Mesendoderm (in vitro differentiated cells): ENCODE measurements around the gene CASP8.
"Not testable (repeated sequence)": the region's sequence is repeated elsewhere in the genome, so short reads cannot be mapped to it uniquely, and the experiment has no call there.

Experiments used
- DNase-seq: peaks from one replicate; pipeline ENCODE4 v3.0.0; 2013
- H2AK5ac ChIP-seq: 2 replicates; pipeline ENCODE4 v1.6.1; 2013; ENCODE audit warnings: low read length, inconsistent platforms
- H2BK120ac ChIP-seq: 2 replicates; pipeline ENCODE4 v1.6.1; 2013; ENCODE audit warnings: low read depth, mild to moderate bottlenecking, low read length, moderate library complexity, mixed read lengths
- H2BK15ac ChIP-seq: replicated peaks from 2 replicates; pipeline ENCODE4 v1.6.1; 2013; ENCODE audit warnings: low read depth, mild to moderate bottlenecking, moderate library complexity
- H2BK5ac ChIP-seq: 2 replicates; pipeline ENCODE4 v1.6.1; 2013; ENCODE audit warnings: low read length, inconsistent platforms
- H3K18ac ChIP-seq: 2 replicates; pipeline ENCODE4 v1.6.1; 2013; ENCODE audit warnings: mild to moderate bottlenecking, low read length, mixed read lengths
- H3K23ac ChIP-seq: one replicate; pipeline ENCODE4 v1.6.1; 2013; ENCODE audit warnings: low read length
- H3K27ac ChIP-seq: 2 replicates; pipeline ENCODE4 v1.5.1; 2013; ENCODE audit warnings: low read depth, mild to moderate bottlenecking, inconsistent platforms, low read length, moderate library complexity
- H3K27me3 ChIP-seq: 2 replicates; pipeline ENCODE4 v1.6.1; 2013; ENCODE audit warnings: low read length, control low read depth, mild to moderate bottlenecking, inconsistent platforms; ENCODE audit not compliant: insufficient read depth, poor library complexity
- H3K36me3 ChIP-seq: 2 replicates; pipeline ENCODE4 v1.6.1; 2013; ENCODE audit warnings: low read length, inconsistent platforms; ENCODE audit not compliant: control insufficient read depth, insufficient read depth
- H3K4ac ChIP-seq: one replicate; pipeline ENCODE4 v1.6.1; 2013; ENCODE audit warnings: low read depth, mild to moderate bottlenecking, low read length, moderate library complexity
- H3K4me1 ChIP-seq: 2 replicates; pipeline ENCODE4 v1.6.1; 2013; ENCODE audit warnings: low read depth, low read length, inconsistent platforms; ENCODE audit not compliant: control insufficient read depth
- H3K4me2 ChIP-seq: 2 replicates; pipeline ENCODE4 v1.6.1; 2013; ENCODE audit warnings: low read length
- H3K4me3 ChIP-seq: 2 replicates; pipeline ENCODE4 v1.5.1; 2013; ENCODE audit warnings: mild to moderate bottlenecking, low read length
- H3K56ac ChIP-seq: one replicate; pipeline ENCODE4 v1.6.1; 2013; ENCODE audit warnings: low read length
- H3K79me1 ChIP-seq: 2 replicates; pipeline ENCODE4 v1.6.1; 2013; ENCODE audit warnings: low read length, inconsistent platforms
- H3K79me2 ChIP-seq: 2 replicates; pipeline ENCODE4 v1.6.1; 2013; ENCODE audit warnings: mild to moderate bottlenecking, low read length; ENCODE audit not compliant: control insufficient read depth, insufficient read depth
- H3K9ac ChIP-seq: 2 replicates; pipeline ENCODE4 v1.6.1; 2013; ENCODE audit warnings: low read length, inconsistent platforms
- H4K5ac ChIP-seq: one replicate; pipeline ENCODE4 v1.6.1; 2013; ENCODE audit warnings: low read length
- H4K8ac ChIP-seq: one replicate; pipeline ENCODE4 v1.6.1; 2013; ENCODE audit warnings: low read depth, mild to moderate bottlenecking, control low read depth, low read length, moderate library complexity
- WGBS: extraction: QIAGEN DNeasy Blood & Tissue Kit; methylation state at CpG from one replicate; pipeline ENCODE4 v1.1.7; 2013; ENCODE audit warnings: low lambda C conversion rate, missing lambda C conversion rate; ENCODE audit not compliant: insufficient coverage; ENCODE audit errors: extremely low coverage; 5-methylcytosine and 5-hydroxymethylcytosine counted together

The CASP8 gene

GRCh38 chr2:201237486-201238123 lies 22.7 kb upstream of the CASP8 start:
- no peak overlapping the region for H3K4ac ChIP-seq
- no peak overlapping the region for H2AK5ac ChIP-seq
- no peak overlapping the region for H3K18ac ChIP-seq
- H3K27me3 ChIP-seq, result no peaks in the 10 kb centered on the region
- H4K8ac ChIP-seq, result no peak overlapping the region
- H3K56ac ChIP-seq, result no peak overlapping the region
- no peak overlapping the region for H2BK5ac ChIP-seq
- no peak overlapping the region for H3K27ac ChIP-seq
- H3K79me1 ChIP-seq, result no peaks in the 10 kb centered on the region
- H3K4me2 ChIP-seq, result no peak overlapping the region
- no peaks in the 10 kb centered on the region for H3K79me2 ChIP-seq
- H3K36me3 ChIP-seq, result no peaks in the 10 kb centered on the region
- no peaks in the 10 kb centered on the region for H3K4me1 ChIP-seq
- H4K5ac ChIP-seq, result no peak overlapping the region
- WGBS, result no CpG with 5 or more reads among the region's 7 CpGs
- no peak for DNase-seq
- H2BK120ac ChIP-seq, result no peak overlapping the region
- no peak overlapping the region for H3K4me3 ChIP-seq
- H3K9ac ChIP-seq, result no peak overlapping the region
- H2BK15ac ChIP-seq, result no peak overlapping the region
- no peak overlapping the region for H3K23ac ChIP-seq

- H3K27me3 ChIP-seq, H2BK120ac ChIP-seq, H3K4ac ChIP-seq, H3K36me3 ChIP-seq, H2AK5ac ChIP-seq, H4K5ac ChIP-seq, H3K27ac ChIP-seq, H4K8ac ChIP-seq, H2BK5ac ChIP-seq, H3K9ac ChIP-seq, H3K4me2 ChIP-seq, H3K23ac ChIP-seq, H3K4me3 ChIP-seq, H2BK15ac ChIP-seq, H3K4me1 ChIP-seq, H3K56ac ChIP-seq, H3K18ac ChIP-seq, H3K79me1 ChIP-seq, H3K79me2 ChIP-seq, DNase-seq: not testable (repeated sequence)
- no CpG with 5 or more reads among the region's 21 CpGs for WGBS
Observed at GRCh38 chr2:201239167-201239935, 21.0 kb upstream of the CASP8 start.

- no peak overlapping the region for H4K8ac ChIP-seq
- no peaks in the 10 kb centered on the region for H3K36me3 ChIP-seq
- no peak overlapping the region for H3K4me3 ChIP-seq
- H3K27ac ChIP-seq, result no peak overlapping the region
- H3K79me1 ChIP-seq, result no peaks in the 10 kb centered on the region
- H2BK5ac ChIP-seq, result no peak overlapping the region
- no peak overlapping the region for H3K4me2 ChIP-seq
- no peaks in the 10 kb centered on the region for H3K27me3 ChIP-seq
- H3K56ac ChIP-seq, result no peak overlapping the region
- no peak overlapping the region for H3K23ac ChIP-seq
- no peak overlapping the region for H3K4ac ChIP-seq
- H3K79me2 ChIP-seq, result no peaks in the 10 kb centered on the region
- no peak overlapping the region for H3K9ac ChIP-seq
- no peak for DNase-seq
- H3K4me1 ChIP-seq, result no peaks in the 10 kb centered on the region
- H2AK5ac ChIP-seq, result no peak overlapping the region
- H2BK120ac ChIP-seq, result no peak overlapping the region
- H2BK15ac ChIP-seq, result no peak overlapping the region
- H3K18ac ChIP-seq, result no peak overlapping the region
- H4K5ac ChIP-seq, result no peak overlapping the region
Observed at GRCh38 chr2:201242571-201243277, 17.6 kb upstream of the CASP8 start.

GRCh38 chr2:201244829-201245228 lies 15.5 kb upstream of the CASP8 start:
- no peak overlapping the region for H2AK5ac ChIP-seq
- H3K18ac ChIP-seq, result no peak overlapping the region
- no peak overlapping the region for H2BK5ac ChIP-seq
- H3K79me2 ChIP-seq, result no peaks in the 10 kb centered on the region
- H2BK120ac ChIP-seq, result no peak overlapping the region
- no peaks in the 10 kb centered on the region for H3K79me1 ChIP-seq
- no peak for DNase-seq
- no peak overlapping the region for H2BK15ac ChIP-seq
- H3K4me3 ChIP-seq, result no peak overlapping the region
- no peak overlapping the region for H3K23ac ChIP-seq
- no peak overlapping the region for H3K4ac ChIP-seq
- no peaks in the 10 kb centered on the region for H3K4me1 ChIP-seq
- H3K4me2 ChIP-seq, result no peak overlapping the region
- H3K9ac ChIP-seq, result no peak overlapping the region
- H4K8ac ChIP-seq, result no peak overlapping the region
- no peaks in the 10 kb centered on the region for H3K36me3 ChIP-seq
- H3K56ac ChIP-seq, result no peak overlapping the region
- no CpG with 5 or more reads among the region's 5 CpGs for WGBS
- no peaks in the 10 kb centered on the region for H3K27me3 ChIP-seq
- no peak overlapping the region for H4K5ac ChIP-seq
- no peak overlapping the region for H3K27ac ChIP-seq

GRCh38 chr2:201246280-201246679 lies 14.1 kb upstream of the CASP8 start:
- Histone ChIP-seq H3K79me1 (no peaks in the 10 kb centered on the region), H3K79me2 (no peaks in the 10 kb centered on the region), H3K56ac (no peak overlapping the region), H4K8ac (no peak overlapping the region), H3K18ac (no peak overlapping the region), H3K23ac (no peak overlapping the region), H3K4ac (no peak overlapping the region), H2AK5ac (no peak overlapping the region), H4K5ac (no peak overlapping the region), H2BK5ac (no peak overlapping the region), H3K4me2 (no peak overlapping the region), H2BK15ac (no peak overlapping the region), H3K36me3 (no peaks in the 10 kb centered on the region), H2BK120ac (no peak overlapping the region), H3K4me1 (no peaks in the 10 kb centered on the region), H3K9ac (no peak overlapping the region), H3K4me3 (no peak overlapping the region), H3K27me3 (no peaks in the 10 kb centered on the region), H3K27ac (no peak overlapping the region)
- WGBS, result no CpG with 5 or more reads among the region's 4 CpGs
- DNase-seq, result no peak
